Pancreas (tissue), 10 donors: ENCODE measurements around the gene TM9SF4. TPM values are rescaled to one million over a fixed set of nuclear protein-coding genes. Genes with fewer than 3 reads are reported as not detected.

Source experiments
- ATAC-seq, 4 donors: fragments of 200-7000 bp; cut with Tn5 transposase; one replicate each; pipeline versions ENCODE4 v1.8.0 to v1.9.1; 2020; ENCODE audit warnings: mild to moderate bottlenecking in 4 of 4, moderate library complexity in 4 of 4
- DNase-seq, 6 donors: peaks; one replicate each; pipeline ENCODE4 v3.0.0-alpha.2; 2020
- FAIRE-seq: peaks from 2 replicates; lab custom pipeline; 2012; peaks lifted over from hg19 to GRCh38; lab: Jason Lieb, UNC
- H3K27ac ChIP-seq, 4 donors: fragments of 200-600 bp; sonication (generic); 1 replicate in 3 of 4; 2 replicates in 1 of 4; pipeline versions ENCODE4 v1.5.0 to v1.8.0; 2020
- H3K27me3 ChIP-seq, 4 donors: fragments of 200-600 bp; one replicate each; pipeline ENCODE4 v1.8.0; 2021
- H3K36me3 ChIP-seq, 3 donors: fragments of 200-600 bp; sonication (generic) in 1 of 3; one replicate each; pipeline versions ENCODE4 v1.5.0 to v1.8.0; 2020 to 2021
- H3K4me1 ChIP-seq, 3 donors: fragments of 200-600 bp; one replicate each; pipeline ENCODE4 v1.8.0; 2021
- H3K4me3 ChIP-seq, 4 donors: fragments of 200-600 bp; sonication (generic) in 2 of 4; one replicate each; pipeline versions ENCODE4 v1.5.0 to v1.8.0; 2020 to 2021
- H3K9me3 ChIP-seq, 4 donors: fragments of 200-600 bp; one replicate each; pipeline ENCODE4 v1.8.0; 2021
- WGBS, 2 donors: extraction: QIAGEN DNeasy Blood & Tissue Kit; methylation state at CpG; one replicate each; pipeline ENCODE4 v1.1.7; 2013; 5-methylcytosine and 5-hydroxymethylcytosine counted together
- intact Hi-C, 3 donors: fragments of 100-400 bp; cut with DNase I; formaldehyde crosslinking; loops; one replicate each; pipeline versions ENCODE4 v1.11.1 to v1.14.2; 2022
- polyA plus RNA-seq, 2 donors: library from polyadenylated mRNA; stranded (reverse); fragments of 200-250 nt; gene quantifications; one replicate each; pipeline ENCODE4 v1.2.3, GENCODE V29; 2013
- total RNA-seq, 6 donors: library from RNA; stranded (reverse); fragmentation: NEBNext Ultra II Directional in 4 of 6; extraction: Animal tissue kit (Norgen Biotek cat#: 25700) in 4 of 6; gene quantifications; one replicate each; pipeline versions ENCODE4 v1.2.1 to v1.2.4, GENCODE V29; 2021 to 2023
- TF ChIP-seq, protein P1 (sequence below), 4 donors: fragments of 200-600 bp; sonication (generic) in 3 of 4; IDR thresholded peaks; one replicate each; pipeline versions ENCODE4 v1.5.0 to v1.8.0; 2021; ENCODE audit warnings: antibody characterized with exemption in 4 of 4
- donor health status: healthy with polysubstance abuse.
- donor health status: DM: no; HTN: no; CAD: no; lungs with moderate emphysema.
- donor health status: DM: no; HTN: no; CAD: no.
- donor health status: control.
- donor health status: control.
- donor health status: Bipolar disorder and iron deficiency.
- donor health status: DM: yes; HTN: yes; CAD: no.
- donor health status: DM: no; HTN: no; CAD: no.
- donor health status: DM: no; HTN: no; CAD: no.
- donor health status: DM: yes; HTN: yes; CAD: no.

Gene TM9SF4
- total and polyA plus RNA-seq, 8 donors: 12.7 to 30.2 (median 20.9) TPM

DNA sequence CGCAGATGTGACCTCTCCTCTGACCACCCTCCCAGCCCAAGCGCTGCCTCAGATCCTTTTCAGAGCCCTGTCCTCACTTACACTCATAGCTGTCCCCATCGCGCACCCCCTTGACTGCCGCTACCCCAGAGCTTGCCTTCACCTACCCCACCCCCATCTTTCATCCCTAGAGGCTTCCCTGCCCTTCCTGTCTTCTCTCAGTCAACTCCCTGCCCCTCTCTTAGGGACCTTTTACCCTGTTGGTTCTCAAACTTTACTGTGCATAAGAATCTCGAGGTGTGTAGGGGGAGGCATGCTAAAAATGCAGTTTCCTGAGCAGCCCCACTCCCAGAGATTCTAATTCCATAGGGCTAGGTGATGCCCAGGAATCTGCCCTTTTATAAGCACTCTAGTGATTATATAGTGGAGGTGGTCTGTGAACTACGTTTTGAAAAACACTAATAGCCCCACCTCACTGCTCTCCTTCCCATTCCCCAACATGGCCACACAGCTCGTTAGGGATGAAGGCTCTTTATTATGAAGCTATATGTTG, 725 bp downstream of the TM9SF4 start:
- H3K36me3 ChIP-seq: no peaks in the 10 kb centered on the region
- WGBS, 2 donors: 1 to 2% methylated on average over 8 of the region's 8 CpGs
- DNase-seq: peak in 2 of 6 donors; percentile 21 to 31
- intact Hi-C loops: no loop called here
- H3K27ac ChIP-seq: peak overlapping the region in 2 of 4 donors; percentile 97 to 99
- peaks cover 0 to 15% (median 4%) of the 10 kb centered on the region in 3 donors for H3K4me1 ChIP-seq
- H3K9me3 ChIP-seq: no peaks in the 10 kb centered on the region
- TF ChIP-seq, protein P1, sequence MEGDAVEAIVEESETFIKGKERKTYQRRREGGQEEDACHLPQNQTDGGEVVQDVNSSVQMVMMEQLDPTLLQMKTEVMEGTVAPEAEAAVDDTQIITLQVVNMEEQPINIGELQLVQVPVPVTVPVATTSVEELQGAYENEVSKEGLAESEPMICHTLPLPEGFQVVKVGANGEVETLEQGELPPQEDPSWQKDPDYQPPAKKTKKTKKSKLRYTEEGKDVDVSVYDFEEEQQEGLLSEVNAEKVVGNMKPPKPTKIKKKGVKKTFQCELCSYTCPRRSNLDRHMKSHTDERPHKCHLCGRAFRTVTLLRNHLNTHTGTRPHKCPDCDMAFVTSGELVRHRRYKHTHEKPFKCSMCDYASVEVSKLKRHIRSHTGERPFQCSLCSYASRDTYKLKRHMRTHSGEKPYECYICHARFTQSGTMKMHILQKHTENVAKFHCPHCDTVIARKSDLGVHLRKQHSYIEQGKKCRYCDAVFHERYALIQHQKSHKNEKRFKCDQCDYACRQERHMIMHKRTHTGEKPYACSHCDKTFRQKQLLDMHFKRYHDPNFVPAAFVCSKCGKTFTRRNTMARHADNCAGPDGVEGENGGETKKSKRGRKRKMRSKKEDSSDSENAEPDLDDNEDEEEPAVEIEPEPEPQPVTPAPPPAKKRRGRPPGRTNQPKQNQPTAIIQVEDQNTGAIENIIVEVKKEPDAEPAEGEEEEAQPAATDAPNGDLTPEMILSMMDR (IDR thresholded peaks at IDR 0.05): no peak
- no peaks in the 10 kb centered on the region for H3K27me3 ChIP-seq
- no peak for FAIRE-seq
- ATAC-seq: peak in 3 of 4 donors; percentile 12 to 15 (median 15)
- peak overlapping the region; percentile 81 to 99 (median 86) for H3K4me3 ChIP-seq

DNA sequence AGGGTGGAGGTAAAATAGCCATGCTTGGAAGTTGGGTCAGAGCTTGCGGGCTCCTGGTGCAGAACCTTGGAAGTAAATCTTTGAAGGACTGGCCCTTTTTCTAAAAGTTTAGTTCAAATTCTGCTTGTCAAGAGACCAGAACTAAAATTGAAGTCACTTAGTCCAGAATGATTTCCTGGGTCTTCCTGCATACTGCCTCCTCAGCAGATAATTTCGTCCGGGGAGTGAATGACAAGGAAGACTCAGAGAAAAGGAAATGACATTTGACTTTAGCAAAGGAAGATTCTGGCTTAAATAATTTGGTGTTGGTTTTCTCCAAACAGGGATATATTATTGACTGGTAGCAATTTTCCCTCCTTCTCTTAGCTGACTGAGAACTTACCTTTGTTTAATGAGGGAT, 1.2 kb downstream of the TM9SF4 start:
- H3K27ac ChIP-seq: no peak overlapping the region

GRCh38 chr20:32111156-32111686, 1.7 kb downstream of the TM9SF4 start:
- 61 to 71% methylated on average over 3 of the region's 3 CpGs for WGBS, 2 donors
- DNase-seq (no peak), FAIRE-seq (no peak), ATAC-seq (no peak)
- no peaks in the 10 kb centered on the region for H3K36me3 ChIP-seq
- H3K9me3 ChIP-seq: no peaks in the 10 kb centered on the region
- H3K4me3 ChIP-seq: no peak overlapping the region
- intact Hi-C loops: no loop called here
- H3K27me3 ChIP-seq: no peaks in the 10 kb centered on the region
- TF ChIP-seq, protein P1 (IDR thresholded peaks at IDR 0.05): no peak
- H3K4me1 ChIP-seq: peaks cover 0 to 16% (median 4%) of the 10 kb centered on the region in 3 donors
- no peak overlapping the region for H3K27ac ChIP-seq

More for the DNA sequence above, 1.2 kb downstream of the TM9SF4 start:
- DNase-seq: no peak
- Histone ChIP-seq H3K27me3 (no peaks in the 10 kb centered on the region), H3K9me3 (no peaks in the 10 kb centered on the region), H3K36me3 (no peaks in the 10 kb centered on the region), H3K4me1 (peaks cover 0 to 15% (median 4%) of the 10 kb centered on the region in 3 donors), H3K4me3 (peak overlapping the region in 2 of 4 donors; percentile 81 to 99)
- no peak for ATAC-seq
- TF ChIP-seq, protein P1 (IDR thresholded peaks at IDR 0.05): no peak
- WGBS, 2 donors: 64 to 74% methylated on average over 3 of the region's 3 CpGs
- intact Hi-C loops: no loop called here
- no peak for FAIRE-seq

GRCh38 chr20:32111753-32112152, 2.2 kb downstream of the TM9SF4 start:
- Histone ChIP-seq H3K27me3 (no peaks in the 10 kb centered on the region), H3K36me3 (no peaks in the 10 kb centered on the region), H3K4me1 (peaks cover 0 to 18% (median 4%) of the 10 kb centered on the region in 3 donors), H3K4me3 (no peak overlapping the region), H3K9me3 (no peaks in the 10 kb centered on the region), H3K27ac (no peak overlapping the region)
- 92 to 94% methylated on average over 3 of the region's 3 CpGs for WGBS, 2 donors
- FAIRE-seq (no peak), DNase-seq (no peak), ATAC-seq (no peak)
- intact Hi-C loops: no loop called here
- TF ChIP-seq, protein P1 (IDR thresholded peaks at IDR 0.05): no peak

DNA sequence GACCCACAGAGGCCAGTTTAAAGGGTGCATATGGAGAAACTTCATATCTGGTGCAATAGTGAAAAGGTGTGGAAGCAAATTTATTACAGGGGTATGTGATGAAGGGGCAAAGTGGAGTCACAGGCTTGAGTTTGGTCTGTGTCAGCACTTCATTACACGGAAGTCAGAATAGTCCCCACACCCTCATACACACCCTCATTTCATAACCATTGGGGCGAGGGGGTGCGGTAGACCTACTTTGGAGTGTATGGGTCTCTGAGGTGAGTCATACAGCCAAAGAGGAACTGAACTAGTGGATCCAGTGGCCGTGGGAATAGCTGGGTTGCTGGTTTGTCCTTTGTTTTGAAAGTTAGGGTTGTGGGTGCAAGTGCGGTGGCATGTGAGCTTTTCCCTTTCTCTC, 3.3 kb downstream of the TM9SF4 start:
- Histone ChIP-seq H3K9me3 (no peaks in the 10 kb centered on the region), H3K27me3 (no peaks in the 10 kb centered on the region), H3K27ac (no peak overlapping the region), H3K4me3 (no peak overlapping the region), H3K4me1 (peaks cover 0 to 23% (median 4%) of the 10 kb centered on the region in 3 donors), H3K36me3 (no peaks in the 10 kb centered on the region)
- ATAC-seq (peak in 1 of 4 donors; percentile 9), DNase-seq (no peak), FAIRE-seq (no peak)
- TF ChIP-seq, protein P1 (IDR thresholded peaks at IDR 0.05): no peak
- intact Hi-C loops: no loop called here
- WGBS, 2 donors: 85 to 92% methylated on average over 5 of the region's 5 CpGs
